ENCODE measurements around the gene CDON. TPM values are rescaled to one million over a fixed set of nuclear protein-coding genes. Genes with fewer than 3 reads are reported as not detected.

The CDON gene
- total and polyA plus RNA-seq, 4 donors, result 1.5 to 25.6 (median 9.9) TPM

DNA sequence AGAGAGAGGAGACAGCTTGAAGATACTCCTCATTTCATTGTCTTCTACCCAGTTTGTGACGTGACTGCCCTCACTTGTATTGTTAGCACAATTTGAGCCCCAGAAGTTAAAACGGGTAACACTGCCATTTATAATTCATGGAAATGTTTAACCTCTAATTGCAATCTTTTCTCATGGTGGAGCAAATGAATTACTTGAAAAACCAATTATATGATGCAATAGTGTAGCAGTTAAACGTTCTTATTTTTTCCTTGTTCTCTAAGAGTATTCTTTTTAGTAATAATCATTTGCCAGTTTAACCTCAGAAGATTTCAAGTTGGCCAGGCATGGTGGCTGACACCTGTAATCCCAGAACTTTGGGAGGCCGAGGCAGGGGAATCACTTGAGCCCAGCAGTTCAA is 56.6 kb downstream of the CDON start:
- no peak overlapping the region for H3K4me3 ChIP-seq
- 80 to 83% methylated on average over 4 of the region's 4 CpGs for WGBS, 2 donors
- TF ChIP-seq, protein P1, sequence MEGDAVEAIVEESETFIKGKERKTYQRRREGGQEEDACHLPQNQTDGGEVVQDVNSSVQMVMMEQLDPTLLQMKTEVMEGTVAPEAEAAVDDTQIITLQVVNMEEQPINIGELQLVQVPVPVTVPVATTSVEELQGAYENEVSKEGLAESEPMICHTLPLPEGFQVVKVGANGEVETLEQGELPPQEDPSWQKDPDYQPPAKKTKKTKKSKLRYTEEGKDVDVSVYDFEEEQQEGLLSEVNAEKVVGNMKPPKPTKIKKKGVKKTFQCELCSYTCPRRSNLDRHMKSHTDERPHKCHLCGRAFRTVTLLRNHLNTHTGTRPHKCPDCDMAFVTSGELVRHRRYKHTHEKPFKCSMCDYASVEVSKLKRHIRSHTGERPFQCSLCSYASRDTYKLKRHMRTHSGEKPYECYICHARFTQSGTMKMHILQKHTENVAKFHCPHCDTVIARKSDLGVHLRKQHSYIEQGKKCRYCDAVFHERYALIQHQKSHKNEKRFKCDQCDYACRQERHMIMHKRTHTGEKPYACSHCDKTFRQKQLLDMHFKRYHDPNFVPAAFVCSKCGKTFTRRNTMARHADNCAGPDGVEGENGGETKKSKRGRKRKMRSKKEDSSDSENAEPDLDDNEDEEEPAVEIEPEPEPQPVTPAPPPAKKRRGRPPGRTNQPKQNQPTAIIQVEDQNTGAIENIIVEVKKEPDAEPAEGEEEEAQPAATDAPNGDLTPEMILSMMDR (IDR thresholded peaks at IDR 0.05; ENCODE audit: control extremely low read depth, extremely low read depth), result no peak
- H3K36me3 ChIP-seq (ENCODE audit: control insufficient read depth in 4 of 4, insufficient read depth in 4 of 4, low read length in 4 of 4), result no peaks in the 10 kb centered on the region
- no peak overlapping the region for H3K9ac ChIP-seq (ENCODE audit: insufficient read depth in 1 of 2, low read length in 2 of 2)
- no peak overlapping the region for H3K27ac ChIP-seq (ENCODE audit: low read depth in 1 of 2, low read length in 1 of 2)
- DNase-seq, result no peak
- H3K4me1 ChIP-seq (ENCODE audit: control insufficient read depth in 5 of 5, insufficient read depth in 5 of 5, low read length in 5 of 5), result no peaks in the 10 kb centered on the region
- H3K27me3 ChIP-seq (ENCODE audit: control insufficient read depth in 3 of 3, insufficient read depth in 3 of 3, low read length in 2 of 3), result no peaks in the 10 kb centered on the region
- no peaks in the 10 kb centered on the region for H3K9me3 ChIP-seq (ENCODE audit: control insufficient read depth in 4 of 4, insufficient read depth in 3 of 4, low read length in 3 of 4)
- ATAC-seq (ENCODE audit: insufficient read depth, low FRiP score), result no peak

DNA sequence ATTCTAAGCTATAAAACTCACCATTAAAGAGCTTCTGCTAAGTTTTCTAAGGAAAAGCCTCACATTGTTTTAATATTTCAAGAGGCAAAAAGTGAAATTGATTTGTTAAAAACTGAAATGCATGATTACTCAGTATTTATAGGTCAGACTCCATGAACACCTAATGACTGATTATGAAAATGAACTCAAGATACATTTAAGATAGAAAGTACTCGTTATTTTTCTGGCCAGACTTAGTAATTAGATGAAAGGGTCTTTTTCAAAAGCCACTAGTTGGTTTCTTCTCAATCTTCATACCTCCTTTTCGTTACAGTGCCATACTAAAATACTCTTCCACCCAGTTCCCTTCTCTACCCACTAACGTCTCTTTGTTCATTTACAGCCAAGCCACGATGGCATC is 60.5 kb downstream of the CDON start:
- ATAC-seq (ENCODE audit: insufficient read depth, low FRiP score), result no peak
- 87 to 90% methylated on average over 4 of the region's 4 CpGs for WGBS, 2 donors
- H3K4me3 ChIP-seq, result no peak overlapping the region
- H3K27ac ChIP-seq (ENCODE audit: low read depth in 1 of 2, low read length in 1 of 2), result no peak overlapping the region
- no peaks in the 10 kb centered on the region for H3K27me3 ChIP-seq (ENCODE audit: control insufficient read depth in 3 of 3, insufficient read depth in 3 of 3, low read length in 2 of 3)
- DNase-seq, result no peak
- no peaks in the 10 kb centered on the region for H3K36me3 ChIP-seq (ENCODE audit: control insufficient read depth in 4 of 4, insufficient read depth in 4 of 4, low read length in 4 of 4)
- no peak overlapping the region for H3K9ac ChIP-seq (ENCODE audit: insufficient read depth in 1 of 2, low read length in 2 of 2)
- TF ChIP-seq, protein P1 (IDR thresholded peaks at IDR 0.05; ENCODE audit: control extremely low read depth, extremely low read depth), result no peak
- no peaks in the 10 kb centered on the region for H3K4me1 ChIP-seq (ENCODE audit: control insufficient read depth in 5 of 5, insufficient read depth in 5 of 5, low read length in 5 of 5)
- no peaks in the 10 kb centered on the region for H3K9me3 ChIP-seq (ENCODE audit: control insufficient read depth in 4 of 4, insufficient read depth in 3 of 4, low read length in 3 of 4)

DNA sequence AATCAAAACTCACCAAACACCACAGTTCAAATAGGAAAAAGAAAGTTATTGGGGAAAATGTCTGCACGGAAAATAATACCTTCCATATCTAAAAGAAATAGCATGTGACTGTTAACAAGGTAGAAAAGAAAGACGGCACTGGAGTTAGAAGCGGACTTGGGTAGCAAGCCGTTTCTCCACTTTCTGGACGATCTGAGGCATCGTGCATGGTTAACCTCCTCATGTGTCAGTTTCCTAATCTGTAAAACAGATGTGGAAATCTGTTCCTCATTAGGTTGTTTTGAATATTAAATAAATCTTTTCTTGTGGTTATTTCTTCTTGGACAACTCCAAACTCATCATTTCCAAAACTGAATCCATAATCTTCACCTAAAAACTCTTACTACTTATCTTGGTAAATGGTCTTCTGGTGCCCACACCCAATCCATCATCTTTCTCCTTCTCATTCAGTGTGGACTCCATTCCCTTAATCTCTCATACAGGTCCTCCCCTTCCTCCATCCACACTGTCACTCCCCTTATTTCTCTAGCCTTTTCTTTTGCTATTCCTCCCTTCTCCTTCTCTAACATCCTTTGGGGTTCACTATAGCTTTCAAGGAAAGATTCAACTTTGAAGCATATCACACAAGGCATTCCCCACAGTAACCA is 63.3 kb downstream of the CDON start:
- no peak overlapping the region for H3K9ac ChIP-seq (ENCODE audit: insufficient read depth in 1 of 2, low read length in 2 of 2)
- H3K9me3 ChIP-seq (ENCODE audit: control insufficient read depth in 4 of 4, insufficient read depth in 3 of 4, low read length in 3 of 4), result no peaks in the 10 kb centered on the region
- ATAC-seq (ENCODE audit: insufficient read depth, low FRiP score) (no peak), DNase-seq (no peak)
- 90 to 91% methylated on average over 6 of the region's 6 CpGs for WGBS, 2 donors
- no peaks in the 10 kb centered on the region for H3K27me3 ChIP-seq (ENCODE audit: control insufficient read depth in 3 of 3, insufficient read depth in 3 of 3, low read length in 2 of 3)
- H3K27ac ChIP-seq (ENCODE audit: low read depth in 1 of 2, low read length in 1 of 2), result no peak overlapping the region
- no peaks in the 10 kb centered on the region for H3K4me1 ChIP-seq (ENCODE audit: control insufficient read depth in 5 of 5, insufficient read depth in 5 of 5, low read length in 5 of 5)
- no peak overlapping the region for H3K4me3 ChIP-seq
- H3K36me3 ChIP-seq (ENCODE audit: control insufficient read depth in 4 of 4, insufficient read depth in 4 of 4, low read length in 4 of 4), result no peaks in the 10 kb centered on the region
- TF ChIP-seq, protein P1 (IDR thresholded peaks at IDR 0.05; ENCODE audit: control extremely low read depth, extremely low read depth), result no peak

DNA sequence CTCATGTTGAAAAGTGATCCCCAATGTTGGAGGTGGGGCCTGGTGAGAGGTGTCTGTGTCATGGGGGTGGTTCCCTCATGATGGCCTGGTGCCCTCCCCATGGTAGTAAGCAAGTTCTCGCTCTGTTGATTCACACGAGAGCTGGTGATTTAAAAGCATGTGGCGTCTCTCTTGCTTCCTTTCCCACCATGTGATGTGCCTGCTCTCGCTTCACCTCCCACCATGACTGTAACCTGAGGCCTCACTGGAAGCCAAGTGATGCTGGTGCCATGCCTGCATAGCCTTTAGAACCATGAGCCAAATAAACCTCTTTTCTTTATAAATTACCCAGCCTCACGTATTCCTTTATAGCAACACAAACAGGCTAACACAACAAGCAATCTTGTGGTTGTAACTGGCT is 64.4 kb downstream of the CDON start:
- no peaks in the 10 kb centered on the region for H3K36me3 ChIP-seq (ENCODE audit: control insufficient read depth in 4 of 4, insufficient read depth in 4 of 4, low read length in 4 of 4)
- H3K9me3 ChIP-seq (ENCODE audit: control insufficient read depth in 4 of 4, insufficient read depth in 3 of 4, low read length in 3 of 4), result no peaks in the 10 kb centered on the region
- ATAC-seq (ENCODE audit: insufficient read depth, low FRiP score) (no peak), DNase-seq (no peak)
- H3K27me3 ChIP-seq (ENCODE audit: control insufficient read depth in 3 of 3, insufficient read depth in 3 of 3, low read length in 2 of 3), result no peaks in the 10 kb centered on the region
- no peak overlapping the region for H3K4me3 ChIP-seq
- WGBS, 2 donors, result 93% methylated on average over 5 of the region's 5 CpGs
- no peaks in the 10 kb centered on the region for H3K4me1 ChIP-seq (ENCODE audit: control insufficient read depth in 5 of 5, insufficient read depth in 5 of 5, low read length in 5 of 5)
- TF ChIP-seq, protein P1 (IDR thresholded peaks at IDR 0.05; ENCODE audit: control extremely low read depth, extremely low read depth), result no peak
- no peak overlapping the region for H3K27ac ChIP-seq (ENCODE audit: low read depth in 1 of 2, low read length in 1 of 2)
- H3K9ac ChIP-seq (ENCODE audit: insufficient read depth in 1 of 2, low read length in 2 of 2), result no peak overlapping the region

Measured in lung (tissue), 12 donors.